Neutrophil (primary cell): ENCODE measurements around the gene ASIC3.

ENCODE experiments used
- H3K27ac ChIP-seq: fragments of 200-600 bp; sonication (generic); 2 replicates; pipeline ENCODE4 v1.5.1; 2016; ENCODE audit warnings: mild to moderate bottlenecking, moderate library complexity
- H3K27me3 ChIP-seq: fragments of 200-600 bp; sonication (generic); 2 replicates; pipeline ENCODE4 v1.6.0; 2016; ENCODE audit warnings: mild to moderate bottlenecking
- H3K36me3 ChIP-seq: fragments of 200-600 bp; sonication (generic); 2 replicates; pipeline ENCODE4 v1.5.1; 2017
- H3K4me1 ChIP-seq, 2 experiments: fragments of 200-600 bp in 1 of 2; sonication (generic) in 1 of 2; 1 replicate in 1 of 2; 2 replicates in 1 of 2; pipeline versions ENCODE4 v1.5.1 to v1.6.1; 2013 to 2016; ENCODE audit warnings: low read depth in 1 of 2, low read length in 1 of 2, mild to moderate bottlenecking in 1 of 2, moderate library complexity in 1 of 2; ENCODE audit not compliant: control insufficient read depth in 1 of 2, insufficient read depth in 1 of 2
- H3K4me3 ChIP-seq, 2 experiments: fragments of 200-600 bp in 1 of 2; sonication (generic) in 1 of 2; 1 replicate in 1 of 2; 2 replicates in 1 of 2; pipeline ENCODE4 v1.5.1; 2013 to 2016; ENCODE audit warnings: low read depth in 1 of 2, low read length in 1 of 2, mild to moderate bottlenecking in 1 of 2, moderate library complexity in 1 of 2
- H3K9me3 ChIP-seq: fragments of 200-600 bp; sonication (generic); 2 replicates; pipeline ENCODE4 v1.5.1; 2016
- TF ChIP-seq, protein P1 (sequence below): fragments of 200-600 bp; sonication (generic); IDR thresholded peaks from 2 replicates; pipeline ENCODE4 v1.5.1; 2016; ENCODE audit warnings: antibody characterized with exemption

ASIC3 gene

DNA sequence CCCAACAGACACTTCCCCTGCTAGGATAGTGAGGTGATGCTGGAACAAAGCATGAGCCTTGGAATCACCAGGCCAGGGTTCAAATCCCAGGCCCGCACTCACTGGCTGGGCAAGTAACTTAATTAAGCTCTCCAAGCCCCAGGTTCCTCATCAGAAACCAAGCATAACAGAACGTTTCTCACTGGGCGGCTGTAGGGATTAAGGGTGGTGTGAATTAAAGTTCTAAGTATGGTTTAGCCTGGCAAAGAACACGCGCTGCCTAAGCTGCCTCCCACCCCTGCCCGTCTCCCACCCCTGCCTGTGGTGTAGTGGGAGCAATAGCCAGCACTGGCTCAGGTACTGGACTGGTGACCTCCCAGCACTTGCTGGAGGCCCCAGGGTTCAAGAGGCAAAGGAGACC is 16.7 kb downstream of the ASIC3 start:
- peaks cover 61% of the 10 kb centered on the region for H3K36me3 ChIP-seq
- no peaks in the 10 kb centered on the region for H3K9me3 ChIP-seq
- H3K4me1 ChIP-seq = peaks cover 8 to 11% of the 10 kb centered on the region in 2 experiments
- H3K27me3 ChIP-seq = no peaks in the 10 kb centered on the region
- no peak overlapping the region for H3K27ac ChIP-seq
- no peak overlapping the region for H3K4me3 ChIP-seq
- TF ChIP-seq, protein P1, sequence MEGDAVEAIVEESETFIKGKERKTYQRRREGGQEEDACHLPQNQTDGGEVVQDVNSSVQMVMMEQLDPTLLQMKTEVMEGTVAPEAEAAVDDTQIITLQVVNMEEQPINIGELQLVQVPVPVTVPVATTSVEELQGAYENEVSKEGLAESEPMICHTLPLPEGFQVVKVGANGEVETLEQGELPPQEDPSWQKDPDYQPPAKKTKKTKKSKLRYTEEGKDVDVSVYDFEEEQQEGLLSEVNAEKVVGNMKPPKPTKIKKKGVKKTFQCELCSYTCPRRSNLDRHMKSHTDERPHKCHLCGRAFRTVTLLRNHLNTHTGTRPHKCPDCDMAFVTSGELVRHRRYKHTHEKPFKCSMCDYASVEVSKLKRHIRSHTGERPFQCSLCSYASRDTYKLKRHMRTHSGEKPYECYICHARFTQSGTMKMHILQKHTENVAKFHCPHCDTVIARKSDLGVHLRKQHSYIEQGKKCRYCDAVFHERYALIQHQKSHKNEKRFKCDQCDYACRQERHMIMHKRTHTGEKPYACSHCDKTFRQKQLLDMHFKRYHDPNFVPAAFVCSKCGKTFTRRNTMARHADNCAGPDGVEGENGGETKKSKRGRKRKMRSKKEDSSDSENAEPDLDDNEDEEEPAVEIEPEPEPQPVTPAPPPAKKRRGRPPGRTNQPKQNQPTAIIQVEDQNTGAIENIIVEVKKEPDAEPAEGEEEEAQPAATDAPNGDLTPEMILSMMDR = no peak

DNA sequence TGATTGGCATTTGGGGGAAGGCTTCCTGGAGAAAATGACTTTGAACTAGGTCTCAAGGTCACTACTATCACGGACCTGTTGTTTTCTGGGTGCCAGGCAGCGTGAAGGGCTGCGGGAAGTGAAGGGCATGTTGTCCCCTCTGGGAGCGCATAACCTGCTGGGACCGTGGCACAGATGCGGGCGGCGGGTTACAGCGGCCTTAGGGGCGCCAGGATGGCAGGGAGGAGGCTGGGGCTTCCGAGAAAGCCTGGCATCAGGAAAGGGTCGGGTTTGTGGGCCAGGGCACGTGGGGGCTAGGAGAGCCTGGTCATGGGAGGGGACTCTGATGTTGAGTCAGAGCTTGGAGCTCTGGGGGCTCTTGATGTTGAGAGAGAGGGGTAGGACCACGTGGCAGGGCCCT is 17.2 kb downstream of the ASIC3 start:
- Histone ChIP-seq H3K36me3 (peaks cover 66% of the 10 kb centered on the region), H3K4me1 (peaks cover 3 to 6% of the 10 kb centered on the region in 2 experiments), H3K4me3 (no peak overlapping the region), H3K27me3 (no peaks in the 10 kb centered on the region), H3K27ac (no peak overlapping the region), H3K9me3 (no peaks in the 10 kb centered on the region)
- TF ChIP-seq, protein P1 = no peak

DNA sequence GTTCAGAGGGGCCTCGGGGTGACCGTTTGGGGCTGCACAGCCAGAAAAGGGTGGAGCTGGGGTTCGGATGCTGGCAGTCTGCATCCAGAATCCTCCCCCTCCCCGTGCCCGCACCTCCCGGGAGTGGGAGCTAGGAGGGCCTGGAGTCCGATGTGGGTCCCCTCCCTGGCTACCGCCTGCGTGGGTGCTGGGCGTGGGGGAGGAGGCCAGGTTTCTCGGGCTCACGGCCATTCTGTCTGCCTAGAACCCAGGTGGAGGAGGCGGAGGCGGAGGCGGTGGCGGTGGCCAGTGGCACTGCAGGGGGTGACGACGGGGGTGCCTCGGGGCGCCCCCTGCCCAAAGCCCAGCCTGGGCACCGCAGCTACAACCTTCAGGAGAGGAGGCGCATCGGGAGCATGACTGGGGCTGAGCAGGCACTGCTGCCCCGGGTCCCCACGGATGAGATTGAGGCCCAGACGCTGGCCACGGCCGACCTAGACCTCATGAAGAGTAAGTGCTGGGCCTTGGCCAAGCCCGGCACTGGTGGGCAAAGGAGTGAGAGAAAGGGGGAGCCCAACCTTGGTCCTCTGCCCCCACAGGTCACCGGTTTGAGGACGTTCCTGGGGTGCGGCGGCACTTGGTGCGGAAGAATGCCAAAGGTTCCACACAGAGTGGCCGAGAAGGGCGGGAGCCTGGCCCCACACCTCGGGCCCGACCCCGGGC is 18.1 kb downstream of the ASIC3 start:
- TF ChIP-seq, protein P1 = no peak
- Histone ChIP-seq H3K27ac (no peak overlapping the region), H3K27me3 (no peaks in the 10 kb centered on the region), H3K9me3 (no peaks in the 10 kb centered on the region), H3K36me3 (peaks cover 75% of the 10 kb centered on the region), H3K4me3 (no peak overlapping the region), H3K4me1 (no peaks in the 10 kb centered on the region)

DNA sequence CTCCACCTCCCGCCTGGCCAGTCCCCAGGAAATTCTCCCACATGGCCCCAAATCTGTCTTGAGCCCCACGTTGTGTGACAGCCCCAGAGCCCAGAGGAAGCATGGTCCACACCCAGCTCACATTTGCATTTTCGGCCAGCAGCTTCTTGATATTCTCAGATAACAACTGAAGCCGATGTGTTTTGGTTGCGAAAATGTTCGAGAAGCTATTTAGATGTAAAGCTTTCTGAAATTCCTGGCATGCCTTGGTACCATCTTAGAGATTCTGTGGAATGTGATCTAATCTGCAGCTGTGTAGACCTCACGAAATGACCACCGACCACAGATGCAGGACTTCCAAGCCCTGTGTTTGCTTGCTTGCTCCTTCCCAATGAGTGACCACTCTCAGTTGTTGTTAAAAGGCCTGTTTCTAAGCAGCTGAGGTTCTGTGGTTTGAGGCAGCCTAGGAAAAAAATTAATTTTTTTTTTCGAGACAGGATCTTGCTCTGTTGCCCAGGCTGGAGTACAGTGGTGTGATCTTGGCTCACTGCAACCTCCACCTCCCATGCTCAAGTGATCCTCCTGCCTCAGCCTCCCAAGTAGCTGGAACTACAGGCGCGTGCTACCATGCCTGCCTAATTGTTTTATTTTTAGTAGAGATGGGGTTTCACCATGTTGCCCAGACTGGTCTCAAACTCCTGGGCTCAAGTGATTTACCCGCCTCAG is 19.9 kb downstream of the ASIC3 start:
- H3K9me3 ChIP-seq = no peaks in the 10 kb centered on the region
- H3K36me3 ChIP-seq = peaks cover 93% of the 10 kb centered on the region
- no peak overlapping the region for H3K27ac ChIP-seq
- TF ChIP-seq, protein P1 = no peak
- no peaks in the 10 kb centered on the region for H3K27me3 ChIP-seq
- no peak overlapping the region for H3K4me3 ChIP-seq
- no peaks in the 10 kb centered on the region for H3K4me1 ChIP-seq

DNA sequence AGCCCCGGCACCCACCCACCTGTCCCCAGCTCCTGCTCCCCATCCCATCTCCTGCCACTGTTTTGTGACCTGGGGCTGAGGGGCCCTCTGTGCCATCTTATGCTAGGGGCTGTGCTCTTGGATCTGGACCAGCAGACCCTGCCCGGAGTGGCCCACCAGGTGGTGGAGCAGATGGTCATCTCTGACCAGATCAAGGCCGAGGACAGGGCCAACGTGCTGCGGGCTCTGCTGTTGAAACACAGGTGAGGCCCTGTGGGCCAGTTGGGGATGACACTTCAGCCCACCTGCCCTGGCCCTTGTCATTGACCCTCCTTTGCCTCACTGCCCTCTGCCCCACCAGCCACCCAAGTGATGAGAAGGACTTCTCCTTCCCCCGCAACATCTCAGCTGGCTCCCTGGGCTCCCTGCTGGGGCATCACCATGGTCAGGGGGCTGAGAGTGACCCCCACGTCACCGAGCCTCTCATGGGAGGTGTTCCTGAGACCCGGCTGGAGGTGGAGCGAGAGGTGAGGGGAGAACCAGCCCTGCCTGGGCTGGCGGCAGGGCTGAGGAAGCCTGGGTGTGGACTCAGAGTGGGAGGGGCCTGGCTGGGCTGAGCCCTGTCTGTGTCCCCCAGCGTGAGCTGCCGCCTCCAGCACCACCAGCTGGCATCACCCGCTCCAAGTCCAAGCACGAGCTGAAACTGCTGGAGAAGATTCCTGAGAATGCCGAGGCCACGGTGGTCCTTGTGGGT is 21.7 kb downstream of the ASIC3 start:
- H3K9me3 ChIP-seq = no peaks in the 10 kb centered on the region
- no peaks in the 10 kb centered on the region for H3K27me3 ChIP-seq
- TF ChIP-seq, protein P1 = no peak
- H3K4me1 ChIP-seq = no peaks in the 10 kb centered on the region
- H3K4me3 ChIP-seq = no peak overlapping the region
- H3K36me3 ChIP-seq = peaks cover 99% of the 10 kb centered on the region
- no peak overlapping the region for H3K27ac ChIP-seq
